ENCODE results near the gene MAN2A2.
A peak's percentile ranks its signal among the peaks of the same experiment; 100 is the strongest.

The MAN2A2 gene

GRCh38 chr15:90902840-90903732 lies at the start of gene MAN2A2:
Gene MAN2A2, plus strand, starts transcription at chr15:90903302. Its CDS starts 906 bp downstream, at chr15:90904208.
- peak; percentile 82 for DNase-seq
- Mint-ChIP-seq H3K27ac (peak within 1 kb of the TSS; percentile 94), H3K36me3 (peaks cover 24% of the 10 kb centered on the region), H3K4me3 (peak within 1 kb of the TSS; percentile 86), H3K9me3 (no peaks in the 10 kb centered on the region), H3K27me3 (no peaks in the 10 kb centered on the region), H3K4me1 (peaks cover 35% of the 10 kb centered on the region)
- CTCF ChIA-PET = interaction anchor here (0.6 to 7.6 kb wide), 14 partner anchors 8 to 583 kb away, joined by 3 to 160 read pairs (median 4); partner anchors contain the start of genes BLM, HDDC3 and UNC45A

DNA sequence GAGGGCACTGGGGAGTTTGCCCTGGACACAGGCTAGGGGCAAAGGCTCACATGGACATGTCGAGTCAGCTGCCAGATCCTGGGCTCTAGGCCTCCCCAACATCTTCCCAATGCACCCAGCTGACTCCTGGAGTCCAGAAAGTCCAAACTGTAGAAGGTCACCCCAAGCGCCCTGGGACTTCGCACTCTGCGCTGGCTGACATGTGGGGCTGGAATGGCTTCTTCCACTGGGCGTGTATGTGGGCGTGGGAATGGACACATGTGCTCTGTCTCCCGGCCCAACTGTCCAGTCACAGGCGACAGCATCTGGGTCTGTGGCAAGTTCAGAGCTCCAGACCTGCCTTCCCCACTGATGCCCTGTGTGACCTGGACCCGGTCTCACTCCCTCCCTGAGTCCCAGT lies 48.0 kb upstream of the MAN2A2 start:
- Mint-ChIP-seq H3K36me3 (peaks cover 18% of the 10 kb centered on the region), H3K27me3 (no peaks in the 10 kb centered on the region), H3K4me1 (peaks cover 86% of the 10 kb centered on the region), H3K27ac (peak overlapping the region; percentile 63), H3K9me3 (peaks cover 6% of the 10 kb centered on the region), H3K4me3 (no peak overlapping the region)
- DNase-seq = no peak
- CTCF ChIA-PET = no interaction called here

DNA sequence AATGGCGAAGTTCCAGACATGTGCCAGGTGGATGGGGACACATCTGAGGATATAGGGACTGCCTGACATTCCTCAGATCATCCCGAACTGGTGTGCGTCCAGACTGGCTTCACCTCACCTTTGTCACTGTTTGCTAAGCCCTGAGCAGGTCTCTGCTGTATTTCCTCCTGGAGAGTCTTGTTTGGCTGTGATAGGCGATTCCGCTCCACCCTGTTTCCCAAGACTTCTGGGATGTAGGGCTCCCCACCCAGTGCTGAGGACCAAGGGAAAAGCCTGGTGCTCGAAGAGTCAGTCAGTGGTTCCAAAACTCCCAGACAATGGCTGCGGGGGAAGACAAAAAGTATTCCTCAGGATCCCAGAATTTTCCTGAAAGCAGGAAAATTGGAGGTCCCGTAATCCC lies 45.8 kb upstream of the MAN2A2 start:
- DNase-seq = no peak
- Mint-ChIP-seq H3K27ac (peak overlapping the region; percentile 42), H3K4me3 (no peak overlapping the region), H3K36me3 (peaks cover 6% of the 10 kb centered on the region), H3K4me1 (peaks cover 73% of the 10 kb centered on the region), H3K27me3 (no peaks in the 10 kb centered on the region), H3K9me3 (no peaks in the 10 kb centered on the region)
- CTCF ChIA-PET = no interaction called here

- Mint-ChIP-seq H3K4me3 (no peak overlapping the region), H3K9me3 (no peaks in the 10 kb centered on the region), H3K36me3 (peaks cover 5% of the 10 kb centered on the region), H3K27me3 (no peaks in the 10 kb centered on the region), H3K27ac (peak overlapping the region; percentile 43), H3K4me1 (peaks cover 68% of the 10 kb centered on the region)
- no peak for DNase-seq
- CTCF ChIA-PET = no interaction called here
Observed at GRCh38 chr15:90857883-90858443, 45.1 kb upstream of the MAN2A2 start.

DNA sequence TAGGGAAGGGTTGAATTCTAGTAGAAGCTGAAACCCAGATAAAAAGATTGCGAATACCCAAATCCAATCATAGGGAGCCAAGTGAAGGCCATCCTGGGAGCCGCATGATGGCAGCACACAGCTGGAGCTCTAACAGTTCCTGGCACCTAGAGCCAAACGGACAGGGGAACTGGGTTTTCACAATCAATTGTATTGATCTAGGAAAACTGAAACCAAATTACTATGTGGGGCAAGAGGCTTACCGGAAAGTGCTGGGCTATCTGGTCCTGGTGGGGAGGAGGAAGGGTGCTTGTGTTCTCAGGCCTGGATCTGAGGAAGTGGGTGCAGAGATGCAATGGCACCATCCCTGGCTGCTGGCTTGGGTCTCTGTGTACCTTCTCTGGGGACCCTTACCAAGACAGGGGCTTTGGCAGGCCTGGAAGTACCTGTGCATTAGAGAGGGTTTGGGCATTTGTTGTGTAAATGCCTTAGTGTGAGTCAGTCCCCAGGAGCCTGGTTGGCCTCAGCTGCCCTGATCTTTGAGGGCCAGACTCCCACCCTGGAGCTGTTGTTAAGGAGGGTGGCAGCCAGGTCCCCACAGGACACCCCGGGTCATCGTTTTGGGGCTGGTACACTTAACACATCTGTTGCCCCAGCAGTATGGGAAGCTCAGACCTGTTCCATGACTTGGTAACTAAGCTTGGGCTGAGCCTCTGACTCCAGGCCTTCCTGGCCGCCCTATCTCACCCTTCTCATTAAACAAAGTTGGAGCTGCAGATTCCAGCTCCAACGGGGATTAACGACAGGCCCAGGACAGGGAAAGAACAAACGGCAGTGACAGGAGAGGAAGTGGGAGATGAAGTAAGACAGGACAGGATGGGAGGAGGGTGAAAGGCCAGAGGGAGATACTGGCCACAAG lies 43.6 kb upstream of the MAN2A2 start:
- Mint-ChIP-seq H3K27ac (no peak overlapping the region), H3K9me3 (no peaks in the 10 kb centered on the region), H3K4me1 (peaks cover 65% of the 10 kb centered on the region), H3K4me3 (no peak overlapping the region), H3K36me3 (peaks cover 2% of the 10 kb centered on the region), H3K27me3 (no peaks in the 10 kb centered on the region)
- CTCF ChIA-PET = interaction anchor here (0.6 to 1.3 kb wide), 3 partner anchors 13 to 218 kb away, joined by 3 read pairs; no protein-coding TSS in a partner anchor
- no peak for DNase-seq

- Mint-ChIP-seq H3K4me3 (no peak overlapping the region), H3K36me3 (no peaks in the 10 kb centered on the region), H3K27ac (peak overlapping the region; percentile 58), H3K4me1 (peaks cover 55% of the 10 kb centered on the region), H3K27me3 (no peaks in the 10 kb centered on the region), H3K9me3 (no peaks in the 10 kb centered on the region)
- no peak for DNase-seq
- CTCF ChIA-PET = interaction anchor here (0.6 to 1.3 kb wide), 2 partner anchors 52 to 219 kb away, joined by 3 read pairs; no protein-coding TSS in a partner anchor
Observed at GRCh38 chr15:90860450-90860849, 42.7 kb upstream of the MAN2A2 start.

DNA sequence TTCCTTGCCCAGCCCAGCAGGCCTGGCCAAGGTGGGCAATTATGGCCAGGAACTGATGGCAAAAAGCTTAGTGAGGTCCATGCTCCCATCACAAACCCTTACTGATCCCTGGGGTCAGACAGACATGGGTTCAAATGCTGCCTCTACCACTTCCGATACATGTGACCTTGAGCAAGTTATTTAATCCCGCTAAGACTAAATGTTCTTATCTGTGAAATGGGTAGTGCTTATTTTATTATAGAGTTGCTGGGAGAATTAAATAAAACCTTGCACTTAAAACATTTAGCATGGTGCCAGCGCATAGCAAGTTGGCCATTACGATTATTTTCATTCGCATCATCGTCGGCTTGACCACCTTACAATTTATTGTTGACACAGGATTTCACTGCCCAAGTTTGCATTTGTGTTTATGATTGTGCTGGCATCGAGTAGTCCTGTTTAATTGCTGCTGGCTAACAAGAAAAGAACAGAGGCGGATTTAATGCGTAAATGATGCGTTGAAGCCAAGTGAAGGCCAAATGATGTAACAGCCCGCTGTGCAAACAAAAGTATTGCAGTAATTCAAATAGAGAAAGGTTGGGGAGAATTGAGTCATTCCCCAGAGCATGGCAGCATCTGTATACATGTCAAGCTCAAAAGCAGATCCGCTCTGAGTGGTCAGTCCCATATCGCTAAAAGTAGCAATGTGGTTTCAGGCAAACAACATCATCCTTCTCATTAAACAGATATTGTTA lies 42.0 kb upstream of the MAN2A2 start:
- CTCF ChIA-PET = interaction anchor here (1.3 kb wide), 1 partner anchor 53 kb away, joined by 3 read pairs; no protein-coding TSS in a partner anchor
- Mint-ChIP-seq H3K4me3 (no peak overlapping the region), H3K27me3 (no peaks in the 10 kb centered on the region), H3K27ac (no peak overlapping the region), H3K9me3 (no peaks in the 10 kb centered on the region), H3K36me3 (no peaks in the 10 kb centered on the region), H3K4me1 (peaks cover 49% of the 10 kb centered on the region)
- DNase-seq = no peak

DNA sequence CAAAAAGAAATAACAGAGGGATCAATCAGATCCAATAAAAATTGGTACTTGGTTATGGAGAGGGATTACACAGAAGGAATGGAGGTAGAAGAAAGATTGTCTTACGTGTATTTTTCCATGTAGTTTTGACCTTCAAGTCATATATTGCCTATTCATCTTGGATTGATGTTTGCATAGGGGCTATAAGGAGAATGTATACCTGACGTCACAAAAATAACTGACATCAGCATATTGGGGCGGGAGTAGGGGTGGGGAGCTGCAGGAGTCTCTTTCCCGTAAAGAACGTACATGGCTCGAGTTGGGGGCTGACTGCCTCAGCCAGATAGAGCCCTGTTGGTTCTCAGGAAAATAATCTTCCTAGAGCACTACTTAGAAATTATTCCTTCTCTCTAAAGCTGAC lies 40.6 kb upstream of the MAN2A2 start:
- Mint-ChIP-seq H3K27ac (no peak overlapping the region), H3K4me1 (peaks cover 41% of the 10 kb centered on the region), H3K27me3 (no peaks in the 10 kb centered on the region), H3K9me3 (no peaks in the 10 kb centered on the region), H3K4me3 (no peak overlapping the region), H3K36me3 (no peaks in the 10 kb centered on the region)
- no peak for DNase-seq
- CTCF ChIA-PET = no interaction called here

GRCh38 chr15:90862964-90863778 lies 39.9 kb upstream of the MAN2A2 start:
- H3K27ac Mint-ChIP-seq = no peak overlapping the region
- no peaks in the 10 kb centered on the region for H3K9me3 Mint-ChIP-seq
- H3K36me3 Mint-ChIP-seq = no peaks in the 10 kb centered on the region
- peaks cover 39% of the 10 kb centered on the region for H3K4me1 Mint-ChIP-seq
- no peak overlapping the region for H3K4me3 Mint-ChIP-seq
- no peaks in the 10 kb centered on the region for H3K27me3 Mint-ChIP-seq
- CTCF ChIA-PET = no interaction called here
- DNase-seq = no peak

DNA sequence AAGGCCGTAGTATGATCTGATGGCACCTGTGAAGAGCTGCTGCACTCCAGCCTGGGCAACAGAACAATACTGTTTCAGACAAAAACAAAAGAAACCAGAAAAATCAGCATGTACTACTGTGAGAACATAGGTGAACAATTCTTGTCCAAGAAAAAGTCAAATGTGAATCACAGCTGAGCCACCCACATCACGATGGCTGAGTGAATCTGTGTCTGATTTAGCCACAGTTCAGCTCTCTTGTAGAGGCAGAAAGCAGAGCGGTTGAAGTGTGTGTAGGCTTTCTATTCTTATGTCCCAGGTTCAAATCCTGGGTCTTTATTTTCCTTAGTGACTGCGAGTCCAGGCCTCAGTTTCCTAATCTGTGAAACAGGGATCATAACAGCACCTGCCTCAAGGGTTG lies 39.1 kb upstream of the MAN2A2 start:
- H3K4me3 Mint-ChIP-seq = no peak overlapping the region
- peaks cover 46% of the 10 kb centered on the region for H3K4me1 Mint-ChIP-seq
- H3K27me3 Mint-ChIP-seq = no peaks in the 10 kb centered on the region
- CTCF ChIA-PET = no interaction called here
- H3K36me3 Mint-ChIP-seq = no peaks in the 10 kb centered on the region
- no peaks in the 10 kb centered on the region for H3K9me3 Mint-ChIP-seq
- no peak overlapping the region for H3K27ac Mint-ChIP-seq
- no peak for DNase-seq

DNA sequence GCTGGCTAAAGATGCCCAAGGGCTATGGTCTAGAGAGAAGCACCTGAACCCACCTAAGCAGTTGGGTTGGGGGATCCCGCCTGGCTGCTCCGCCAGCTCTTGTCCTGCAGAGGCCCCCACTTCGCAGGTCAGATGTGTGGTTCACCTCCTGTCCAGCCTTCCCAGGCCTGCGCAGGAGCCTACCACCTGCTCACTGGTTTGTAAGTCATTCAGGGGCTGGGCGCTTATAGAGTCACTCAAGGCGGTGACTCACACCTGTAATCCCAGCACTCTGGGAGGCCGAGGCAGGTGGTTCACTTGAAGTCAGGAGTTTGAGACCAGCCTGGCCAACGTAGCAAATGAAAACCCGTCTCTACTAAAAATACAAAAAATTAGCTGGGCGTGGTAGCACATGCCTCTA lies 38.6 kb upstream of the MAN2A2 start:
- CTCF ChIA-PET = interaction anchor here (1.1 kb wide), 1 partner anchor 69 kb away, joined by 3 read pairs; no protein-coding TSS in a partner anchor
- Mint-ChIP-seq H3K27ac (no peak overlapping the region), H3K4me1 (peaks cover 46% of the 10 kb centered on the region), H3K27me3 (no peaks in the 10 kb centered on the region), H3K4me3 (no peak overlapping the region), H3K9me3 (no peaks in the 10 kb centered on the region), H3K36me3 (no peaks in the 10 kb centered on the region)
- no peak for DNase-seq

DNA sequence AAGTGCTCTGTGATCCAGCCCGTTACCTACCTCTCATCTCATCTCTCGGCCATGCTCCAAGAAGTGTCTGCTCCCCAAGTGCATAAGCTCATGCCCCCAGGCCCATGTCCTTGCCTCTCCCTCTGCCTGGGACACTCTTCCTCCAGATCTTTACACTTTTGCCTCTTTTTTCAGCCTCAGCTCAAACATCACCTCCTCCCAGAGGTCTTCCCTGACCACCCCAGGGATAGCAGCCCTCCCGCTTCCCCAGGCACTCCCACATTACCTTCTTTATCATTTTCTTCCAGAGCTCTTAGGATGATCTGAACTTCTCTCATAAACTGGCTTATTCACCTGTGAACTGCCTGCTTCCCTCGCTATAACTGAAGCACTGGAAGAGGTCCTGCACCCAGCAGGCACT lies 37.4 kb upstream of the MAN2A2 start:
- Mint-ChIP-seq H3K9me3 (no peaks in the 10 kb centered on the region), H3K4me1 (peaks cover 50% of the 10 kb centered on the region), H3K4me3 (no peak overlapping the region), H3K27me3 (no peaks in the 10 kb centered on the region), H3K27ac (no peak overlapping the region), H3K36me3 (peaks cover 1% of the 10 kb centered on the region)
- CTCF ChIA-PET = interaction anchor here (1.1 kb wide), 1 partner anchor 68 kb away, joined by 3 read pairs; no protein-coding TSS in a partner anchor
- DNase-seq = no peak

DNA sequence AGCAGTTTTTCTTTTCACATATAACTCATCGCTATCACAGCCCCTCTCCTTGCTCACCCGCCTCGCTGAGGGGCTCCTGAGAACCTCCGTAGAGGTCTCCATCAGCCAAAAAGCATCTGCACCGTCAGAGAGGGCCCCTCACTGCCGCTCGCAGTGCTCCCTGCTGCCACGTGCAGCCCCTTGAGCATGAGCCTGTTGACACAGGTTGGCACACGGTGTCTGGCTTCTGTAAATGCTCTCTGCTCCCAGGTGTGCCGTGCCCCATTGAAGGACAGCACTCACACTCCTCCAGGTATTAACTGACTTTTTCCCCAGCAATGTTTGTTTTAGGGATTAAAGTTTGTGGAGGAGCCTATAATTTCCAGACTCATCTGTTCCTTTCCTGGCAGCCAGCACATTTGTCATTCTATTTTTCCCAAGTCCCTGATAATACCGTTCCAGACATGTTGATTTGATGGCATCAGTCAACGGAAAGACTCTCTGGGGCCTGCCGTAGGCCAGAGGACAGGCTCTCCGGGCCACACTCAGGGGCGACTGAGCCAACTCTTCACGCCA lies 36.9 kb upstream of the MAN2A2 start:
- DNase-seq = no peak
- CTCF ChIA-PET = no interaction called here
- Mint-ChIP-seq H3K9me3 (no peaks in the 10 kb centered on the region), H3K36me3 (peaks cover 4% of the 10 kb centered on the region), H3K27me3 (no peaks in the 10 kb centered on the region), H3K4me1 (peaks cover 49% of the 10 kb centered on the region), H3K27ac (no peak overlapping the region), H3K4me3 (no peak overlapping the region)
